ENCODE measurements around the gene ACSF3. TPM values are rescaled to one million over a fixed set of nuclear protein-coding genes. Genes with fewer than 3 reads are reported as not detected.
A peak's percentile ranks its signal among the peaks of the same experiment; 100 is the strongest.
"Not testable (repeated sequence)": the region's sequence is repeated elsewhere in the genome, so short reads cannot be mapped to it uniquely, and the experiment has no call there.

ACSF3 gene
- polyA plus RNA-seq, 1 donor, result 17.9 TPM

DNA sequence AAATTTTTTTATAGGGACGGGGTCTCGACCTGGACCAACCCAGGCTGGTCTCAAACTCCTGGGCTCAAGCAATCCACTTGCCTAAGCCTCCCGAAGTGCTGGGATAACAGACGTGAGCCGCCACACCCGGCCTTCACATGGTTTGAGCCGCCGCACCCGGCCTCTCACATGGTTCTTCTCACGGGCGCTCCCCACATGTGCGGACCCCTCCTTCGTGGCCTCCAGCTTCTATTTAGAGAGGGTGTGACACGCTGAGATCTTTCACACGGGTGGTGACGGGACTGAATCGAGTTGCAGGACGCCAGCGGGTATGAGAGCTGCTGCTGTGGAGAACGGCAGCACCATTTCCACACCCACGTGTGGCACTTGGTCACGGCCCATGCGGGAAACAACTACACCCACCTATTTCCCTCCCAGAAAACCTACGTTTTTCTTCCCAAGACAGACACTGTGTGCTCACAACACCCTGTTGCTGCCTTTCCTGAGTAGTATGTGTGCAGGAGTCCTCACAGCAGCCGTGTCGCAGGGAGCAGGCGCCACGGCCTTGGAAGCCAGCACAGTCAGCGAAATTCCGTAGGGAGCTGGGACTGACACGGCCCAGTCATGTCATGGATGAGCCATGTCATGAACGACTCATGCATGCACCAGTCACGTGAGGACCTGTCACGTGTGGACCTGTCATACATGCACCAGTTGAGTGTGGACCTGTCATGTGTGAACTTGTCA lies 20.1 kb upstream of the ACSF3 start:
- DNase-seq, result no peak

DNA sequence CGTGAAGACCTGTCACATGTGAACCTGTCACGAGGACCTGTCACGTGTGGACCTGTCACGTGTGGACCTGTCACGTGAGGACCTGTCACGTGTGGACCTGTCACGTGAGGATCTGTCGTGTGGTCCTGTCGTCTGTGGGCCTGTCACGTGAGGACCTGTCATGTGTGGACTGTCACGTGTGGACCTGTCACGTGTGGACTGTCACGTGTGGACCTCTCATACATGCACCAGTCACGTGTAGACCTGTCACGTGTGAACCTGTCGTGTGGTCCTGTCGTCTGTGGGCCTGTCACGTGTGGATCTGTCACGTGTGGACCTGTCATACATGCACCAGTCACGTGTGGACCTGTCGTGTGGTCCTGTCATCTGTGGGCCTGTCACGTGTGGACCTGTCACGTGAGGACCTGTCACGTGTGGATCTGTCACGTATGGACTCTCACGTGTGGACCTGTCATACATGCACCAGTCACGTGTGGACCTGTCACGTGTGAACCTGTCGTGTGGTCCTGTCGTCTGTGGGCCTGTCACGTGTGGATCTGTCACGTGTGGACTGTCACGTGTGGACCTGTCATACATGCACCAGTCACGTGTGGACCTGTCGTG lies 19.5 kb upstream of the ACSF3 start:
- DNase-seq, result not testable (repeated sequence)

DNA sequence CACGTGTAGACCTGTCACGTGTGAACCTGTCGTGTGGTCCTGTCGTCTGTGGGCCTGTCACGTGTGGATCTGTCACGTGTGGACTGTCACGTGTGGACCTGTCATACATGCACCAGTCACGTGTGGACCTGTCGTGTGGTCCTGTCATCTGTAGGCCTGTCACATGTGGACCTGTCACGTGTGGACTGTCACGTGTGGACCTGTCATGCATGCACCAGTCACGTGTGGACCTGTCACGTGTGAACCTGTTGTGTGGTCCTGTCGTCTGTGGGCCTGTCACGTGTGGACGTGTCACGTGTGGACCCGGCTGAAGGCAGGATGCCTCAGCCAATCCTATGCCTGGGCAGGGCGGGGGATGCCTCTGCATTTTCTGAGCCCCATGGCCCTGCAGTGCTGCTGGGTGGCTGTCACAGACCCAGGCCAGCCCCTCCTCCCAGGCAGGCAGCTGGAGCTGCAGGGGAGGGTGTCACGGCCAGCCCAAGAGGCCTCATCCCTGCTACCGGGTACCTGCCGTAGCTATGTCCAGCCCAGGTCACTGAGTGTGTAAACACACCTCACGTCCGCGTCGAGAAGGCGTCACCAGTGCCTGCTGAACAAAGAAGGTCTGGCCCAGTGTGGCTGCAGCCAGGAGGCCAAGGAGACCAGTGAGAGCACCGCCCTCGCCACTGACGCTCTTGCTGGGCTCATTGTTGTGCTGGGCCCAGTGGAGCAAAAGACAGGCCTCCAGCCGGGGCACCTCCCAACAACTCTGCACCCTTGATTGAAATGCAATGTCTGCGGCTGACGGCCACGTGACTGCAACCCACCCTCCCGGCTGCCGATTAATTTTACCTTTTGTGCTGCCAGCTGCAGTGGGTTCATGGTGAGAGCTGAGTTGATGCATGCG lies 18.6 kb upstream of the ACSF3 start:
- DNase-seq, result no peak

DNA sequence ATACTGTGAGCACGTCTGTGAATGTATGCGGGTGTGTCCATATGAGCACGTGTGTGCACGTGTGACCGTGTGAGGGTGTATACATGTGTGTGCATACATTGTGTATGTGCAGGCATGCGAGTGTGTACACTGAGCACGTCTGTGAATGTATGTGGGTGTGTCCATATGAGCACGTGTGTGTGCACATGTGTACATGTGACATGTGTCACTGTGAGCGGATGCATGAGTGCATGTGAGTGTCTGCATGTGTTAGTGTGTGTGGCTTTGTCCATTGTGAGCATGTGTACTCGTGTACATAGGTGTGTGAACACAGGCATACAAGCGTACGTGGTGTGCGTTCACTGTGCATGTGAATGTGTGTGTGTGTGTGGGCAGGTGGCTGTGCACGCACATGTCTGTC lies 17.5 kb upstream of the ACSF3 start:
- DNase-seq, result no peak

- no peak for DNase-seq
These were observed 16.6 kb upstream of the ACSF3 start for GRCh38 chr16:89077076-89077475.

GRCh38 chr16:89078172-89078571 lies 15.5 kb upstream of the ACSF3 start:
- DNase-seq, result no peak

GRCh38 chr16:89079434-89079980 lies 14.1 kb upstream of the ACSF3 start:
- no peak for DNase-seq

DNA sequence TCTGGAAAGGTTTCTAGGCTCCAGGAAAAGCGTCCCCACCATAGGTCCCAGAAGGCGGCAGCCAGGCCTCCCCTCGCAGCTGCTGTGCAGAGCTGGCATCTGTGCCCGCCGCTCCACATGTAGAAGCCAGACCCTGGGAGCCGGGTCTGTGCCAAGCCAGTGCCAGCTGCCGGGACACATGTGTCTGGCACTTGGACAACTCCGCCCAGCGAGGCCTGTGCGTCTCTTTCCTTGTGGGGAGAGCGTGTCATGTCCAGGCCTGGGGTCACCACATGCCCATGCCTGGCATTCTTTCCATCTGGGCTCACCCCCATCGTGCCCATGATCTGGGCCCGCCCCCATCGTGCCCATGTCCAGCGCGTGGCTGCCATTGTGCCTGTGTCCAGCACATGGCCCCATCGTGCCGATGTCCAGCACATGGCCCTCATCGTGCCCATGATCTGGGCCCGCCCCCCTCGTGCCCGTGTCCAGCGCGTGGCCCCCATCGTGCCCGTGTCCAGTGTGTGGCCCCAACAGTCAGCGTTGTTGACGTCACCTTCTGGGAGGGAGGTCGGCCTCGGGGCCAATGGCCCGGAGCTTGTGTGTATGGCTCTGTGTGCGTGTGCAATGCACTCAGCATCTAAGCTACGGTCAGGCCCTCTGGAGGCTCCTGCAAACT lies 13.3 kb upstream of the ACSF3 start:
- peak; percentile 32 for DNase-seq

GRCh38 chr16:89081556-89081955 lies 12.1 kb upstream of the ACSF3 start:
- DNase-seq, result no peak

DNA sequence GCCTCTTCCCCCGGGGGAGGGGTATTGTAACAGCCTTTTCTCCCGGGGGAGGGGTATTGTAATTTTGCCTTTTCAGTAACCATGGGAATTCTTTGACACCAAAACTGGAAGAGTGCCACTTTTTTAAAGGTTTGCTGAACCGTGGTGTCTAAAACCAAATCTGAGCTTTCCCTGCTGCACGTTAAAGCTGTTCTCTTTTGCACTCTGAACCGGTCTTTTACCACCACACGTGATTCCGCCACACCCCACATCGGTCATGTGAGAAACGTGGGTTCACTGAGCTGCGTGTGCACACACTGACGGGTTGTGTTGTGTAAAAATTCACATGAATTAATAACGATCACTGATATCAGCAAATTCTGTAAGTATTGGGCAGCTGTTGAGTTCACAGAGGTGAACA lies 9.2 kb upstream of the ACSF3 start:
- no peak for DNase-seq

DNA sequence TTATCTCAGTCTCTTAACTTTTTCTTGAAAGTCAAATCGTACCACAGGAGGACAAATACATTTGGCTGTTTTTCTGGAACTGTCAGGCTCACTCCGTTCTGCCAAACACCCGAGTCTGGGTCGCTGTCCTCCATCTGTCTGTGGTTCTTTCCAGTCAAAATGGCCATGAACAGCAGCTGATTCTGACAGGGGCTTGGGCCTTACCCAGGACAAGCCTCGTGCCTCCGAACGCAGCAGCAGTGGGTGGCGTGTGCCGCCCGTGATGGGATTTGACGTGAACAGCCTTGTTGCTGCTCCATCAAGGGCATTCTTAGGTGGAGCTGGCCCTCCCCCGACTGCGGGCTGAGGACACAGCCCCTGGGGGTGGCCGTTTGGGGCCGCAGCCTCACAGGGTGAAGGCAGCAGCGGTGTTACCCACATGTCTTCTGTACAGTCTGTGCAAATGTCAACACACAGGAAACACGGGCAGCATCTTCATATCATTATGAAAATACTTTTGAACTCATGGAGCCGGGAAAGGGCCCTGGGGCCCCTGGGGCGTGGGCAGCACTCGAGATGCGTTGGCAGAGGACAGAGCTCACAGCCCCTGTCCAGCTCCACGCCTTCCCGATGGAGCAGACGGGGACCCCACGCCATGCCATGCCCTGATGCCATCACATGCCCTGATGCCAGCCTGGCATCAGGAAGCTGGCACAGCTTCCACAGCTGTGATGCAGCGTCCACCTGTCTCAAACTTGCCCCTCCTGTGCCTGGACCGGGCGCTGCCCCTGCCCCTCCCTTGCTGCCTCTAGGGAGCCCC lies 8.6 kb upstream of the ACSF3 start:
- DNase-seq, result no peak

DNA sequence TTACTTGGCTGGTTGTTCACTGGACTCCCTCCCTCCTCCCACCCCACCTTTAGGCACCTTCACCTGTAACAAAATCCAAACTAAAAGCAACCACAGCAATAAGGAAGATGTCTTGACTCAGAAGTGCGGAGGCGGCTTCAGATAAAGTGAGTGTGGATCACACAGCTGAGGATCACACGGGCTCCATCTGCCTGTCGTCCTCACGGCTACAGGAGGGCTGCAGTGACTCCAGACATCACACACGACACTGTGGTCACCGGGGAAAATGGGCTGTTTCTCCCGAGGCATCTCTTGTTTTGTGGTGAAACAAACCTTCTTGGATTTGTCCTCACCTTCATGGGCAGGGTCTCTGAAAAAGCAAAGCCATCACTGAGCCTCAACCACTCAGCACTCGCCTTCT lies 7.9 kb upstream of the ACSF3 start:
- no peak for DNase-seq

- no peak for DNase-seq
These were observed 5.6 kb upstream of the ACSF3 start for GRCh38 chr16:89087922-89088497.

DNA sequence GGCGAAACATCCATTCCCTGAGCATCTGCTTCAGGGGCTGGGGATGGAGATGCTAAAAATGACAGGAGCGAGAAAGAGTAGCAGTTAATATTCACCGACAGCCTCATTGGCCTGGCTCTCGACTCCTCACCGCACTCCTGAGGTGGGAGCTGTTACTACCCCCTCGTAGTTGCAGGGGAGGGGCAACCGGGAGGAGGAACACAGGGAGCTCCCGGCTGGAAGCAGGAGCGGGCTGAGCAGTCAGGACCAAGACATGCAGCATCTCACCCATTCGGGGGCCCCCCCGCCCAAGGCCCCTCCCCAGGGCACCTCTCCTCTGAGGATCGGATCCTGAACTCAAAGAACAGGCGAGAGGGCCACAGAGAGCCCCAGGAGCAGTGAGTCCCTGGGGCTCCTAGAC lies 4.5 kb upstream of the ACSF3 start:
- DNase-seq, result no peak

GRCh38 chr16:89090182-89090630 lies 3.4 kb upstream of the ACSF3 start:
- DNase-seq, result no peak

- no peak for DNase-seq
These were observed 2.8 kb upstream of the ACSF3 start for GRCh38 chr16:89090669-89091426.

GRCh38 chr16:89092013-89092412 lies 1.6 kb upstream of the ACSF3 start:
- no peak for DNase-seq

GRCh38 chr16:89093252-89093601 lies 425 bp upstream of the ACSF3 start:
- DNase-seq, result not testable (repeated sequence)

- no peak for DNase-seq
These were observed 714 bp downstream of the ACSF3 start for GRCh38 chr16:89094252-89094879.

- DNase-seq, result no peak
These were observed 1.2 kb downstream of the ACSF3 start for GRCh38 chr16:89094880-89095258.

All from hindlimb muscle (tissue), 1 donor.